Measurements from ENCODE around the gene CEACAM3.

CEACAM3 gene

GRCh38 chr19:41845051-41845590 is 48.7 kb downstream of the CEACAM3 start:
- H2AFZ ChIP-seq (ENCODE audit: low read length), result no peak overlapping the region
- no peak overlapping the region for H3K4me2 ChIP-seq (ENCODE audit: low read depth, low read length)
- no peaks in the 10 kb centered on the region for H3K9me3 ChIP-seq (replicated peaks; ENCODE audit: insufficient read depth, low read length)
- H3K79me2 ChIP-seq (ENCODE audit: low read length), result no peaks in the 10 kb centered on the region
- no peak for DNase-seq
- TF ChIP-seq EZH2phosphoT487 (IDR thresholded peaks at IDR 0.05; ENCODE audit: low read length) (no peak), EZH2 (optimal IDR thresholded peaks at IDR 0.05; ENCODE audit: low read depth, low read length) (no peak)
- H3K4me3 ChIP-seq (ENCODE audit: low read length), result no peak overlapping the region
- H4K20me1 ChIP-seq (ENCODE audit: insufficient read depth, low read length), result no peaks in the 10 kb centered on the region
- H3K27me3 ChIP-seq (replicated peaks; ENCODE audit: insufficient read depth, low read length), result peaks cover 77% of the 10 kb centered on the region
- H3K36me3 ChIP-seq (replicated peaks; ENCODE audit: insufficient read depth, low read length), result no peaks in the 10 kb centered on the region
- no peaks in the 10 kb centered on the region for H3K4me1 ChIP-seq (ENCODE audit: low read length)
- no peak overlapping the region for H3K9ac ChIP-seq (ENCODE audit: low read length)
- no peaks in the 10 kb centered on the region for H3K9me2 ChIP-seq (replicated peaks; ENCODE audit: insufficient read depth, low read length)
- no peak overlapping the region for H3K27ac ChIP-seq (ENCODE audit: low read length)
- no peaks in the 10 kb centered on the region for H3F3A ChIP-seq (ENCODE audit: insufficient read depth, low read length)

DNA sequence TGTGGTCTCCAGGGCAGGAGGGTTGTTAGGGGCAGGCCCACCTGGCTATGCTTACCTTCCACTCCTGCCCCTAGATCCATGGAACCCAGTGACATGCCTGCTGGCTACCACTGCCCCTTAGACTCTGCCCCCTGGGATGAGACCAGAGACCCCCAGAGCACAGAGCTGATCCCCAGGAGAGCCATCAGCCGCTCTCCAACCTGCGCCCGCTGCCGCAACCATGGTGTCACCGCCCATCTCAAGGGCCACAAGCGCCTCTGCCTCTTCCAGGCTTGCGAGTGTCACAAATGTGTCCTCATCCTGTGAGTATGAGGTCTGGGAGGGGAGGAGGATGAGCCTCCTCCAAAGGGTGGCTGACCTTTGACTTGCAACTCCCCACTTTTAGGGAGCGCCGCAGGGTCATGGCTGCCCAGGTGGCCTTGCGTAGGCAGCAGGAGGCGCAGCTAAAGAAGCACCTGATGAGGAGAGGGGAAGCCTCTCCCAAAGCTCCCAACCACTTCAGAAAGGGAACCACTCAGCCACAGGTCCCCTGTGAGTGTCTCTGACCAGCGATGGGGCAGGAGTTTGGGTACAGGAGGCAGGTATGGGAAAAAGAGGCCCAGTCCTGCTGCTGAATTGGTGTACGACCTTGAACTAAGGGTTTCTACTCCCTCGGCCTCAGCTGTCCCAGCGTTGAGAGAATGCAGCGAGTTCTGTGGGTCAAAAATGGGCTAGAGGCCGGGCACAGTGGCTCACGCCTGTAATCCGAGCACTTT is 51.1 kb downstream of the CEACAM3 start:
- Histone ChIP-seq H3K9me2 (replicated peaks; ENCODE audit: insufficient read depth, low read length) (no peaks in the 10 kb centered on the region), H3K79me2 (ENCODE audit: low read length) (no peaks in the 10 kb centered on the region), H3K9ac (ENCODE audit: low read length) (no peak overlapping the region), H4K20me1 (ENCODE audit: insufficient read depth, low read length) (no peaks in the 10 kb centered on the region), H3K9me3 (replicated peaks; ENCODE audit: insufficient read depth, low read length) (no peaks in the 10 kb centered on the region), H2AFZ (ENCODE audit: low read length) (no peak overlapping the region), H3K27me3 (replicated peaks; ENCODE audit: insufficient read depth, low read length) (peaks cover 76% of the 10 kb centered on the region), H3K36me3 (replicated peaks; ENCODE audit: insufficient read depth, low read length) (no peaks in the 10 kb centered on the region), H3K4me2 (ENCODE audit: low read depth, low read length) (no peak overlapping the region), H3K27ac (ENCODE audit: low read length) (no peak overlapping the region), H3K4me3 (ENCODE audit: low read length) (no peak overlapping the region), H3K4me1 (ENCODE audit: low read length) (no peaks in the 10 kb centered on the region), H3F3A (ENCODE audit: insufficient read depth, low read length) (no peaks in the 10 kb centered on the region)
- TF ChIP-seq, protein P1, sequence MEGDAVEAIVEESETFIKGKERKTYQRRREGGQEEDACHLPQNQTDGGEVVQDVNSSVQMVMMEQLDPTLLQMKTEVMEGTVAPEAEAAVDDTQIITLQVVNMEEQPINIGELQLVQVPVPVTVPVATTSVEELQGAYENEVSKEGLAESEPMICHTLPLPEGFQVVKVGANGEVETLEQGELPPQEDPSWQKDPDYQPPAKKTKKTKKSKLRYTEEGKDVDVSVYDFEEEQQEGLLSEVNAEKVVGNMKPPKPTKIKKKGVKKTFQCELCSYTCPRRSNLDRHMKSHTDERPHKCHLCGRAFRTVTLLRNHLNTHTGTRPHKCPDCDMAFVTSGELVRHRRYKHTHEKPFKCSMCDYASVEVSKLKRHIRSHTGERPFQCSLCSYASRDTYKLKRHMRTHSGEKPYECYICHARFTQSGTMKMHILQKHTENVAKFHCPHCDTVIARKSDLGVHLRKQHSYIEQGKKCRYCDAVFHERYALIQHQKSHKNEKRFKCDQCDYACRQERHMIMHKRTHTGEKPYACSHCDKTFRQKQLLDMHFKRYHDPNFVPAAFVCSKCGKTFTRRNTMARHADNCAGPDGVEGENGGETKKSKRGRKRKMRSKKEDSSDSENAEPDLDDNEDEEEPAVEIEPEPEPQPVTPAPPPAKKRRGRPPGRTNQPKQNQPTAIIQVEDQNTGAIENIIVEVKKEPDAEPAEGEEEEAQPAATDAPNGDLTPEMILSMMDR (IDR thresholded peaks at IDR 0.05; ENCODE audit: low read length), result no peak
- TF ChIP-seq EZH2 (optimal IDR thresholded peaks at IDR 0.05; ENCODE audit: low read depth, low read length) (no peak), EZH2phosphoT487 (IDR thresholded peaks at IDR 0.05; ENCODE audit: low read length) (no peak)
- no peak for DNase-seq

DNA sequence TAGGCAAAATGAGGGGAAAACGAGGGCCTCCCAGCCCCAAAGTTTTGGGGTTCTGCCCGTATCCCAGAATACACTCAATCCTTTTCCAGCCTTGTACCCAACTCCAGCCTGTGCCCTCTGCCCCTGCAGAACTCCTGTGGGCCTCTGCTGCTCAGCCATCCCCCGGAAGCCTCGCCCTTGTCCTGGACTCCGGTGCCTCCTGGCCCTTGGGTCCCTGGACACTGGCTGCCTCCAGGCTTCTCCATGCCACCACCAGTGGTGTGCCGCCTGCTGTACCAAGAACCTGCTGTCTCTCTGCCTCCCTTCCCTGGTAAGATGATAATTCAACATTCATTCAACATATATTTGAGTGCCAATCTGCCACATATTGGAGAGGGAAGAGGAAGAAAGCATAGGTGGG is 52.3 kb downstream of the CEACAM3 start:
- no peak for DNase-seq
- Histone ChIP-seq H3K9ac (ENCODE audit: low read length) (no peak overlapping the region), H3K9me3 (replicated peaks; ENCODE audit: insufficient read depth, low read length) (no peaks in the 10 kb centered on the region), H3K9me2 (replicated peaks; ENCODE audit: insufficient read depth, low read length) (no peaks in the 10 kb centered on the region), H3K4me3 (ENCODE audit: low read length) (no peak overlapping the region), H3K27me3 (replicated peaks; ENCODE audit: insufficient read depth, low read length) (peaks cover 76% of the 10 kb centered on the region), H3K4me2 (ENCODE audit: low read depth, low read length) (no peak overlapping the region), H2AFZ (ENCODE audit: low read length) (no peak overlapping the region), H3F3A (ENCODE audit: insufficient read depth, low read length) (no peaks in the 10 kb centered on the region), H3K79me2 (ENCODE audit: low read length) (no peaks in the 10 kb centered on the region), H3K4me1 (ENCODE audit: low read length) (no peaks in the 10 kb centered on the region), H3K27ac (ENCODE audit: low read length) (no peak overlapping the region), H4K20me1 (ENCODE audit: insufficient read depth, low read length) (no peaks in the 10 kb centered on the region), H3K36me3 (replicated peaks; ENCODE audit: insufficient read depth, low read length) (no peaks in the 10 kb centered on the region)
- TF ChIP-seq EZH2phosphoT487 (IDR thresholded peaks at IDR 0.05; ENCODE audit: low read length), result no peak
- TF ChIP-seq, protein P1 (IDR thresholded peaks at IDR 0.05; ENCODE audit: low read length), result no peak

DNA sequence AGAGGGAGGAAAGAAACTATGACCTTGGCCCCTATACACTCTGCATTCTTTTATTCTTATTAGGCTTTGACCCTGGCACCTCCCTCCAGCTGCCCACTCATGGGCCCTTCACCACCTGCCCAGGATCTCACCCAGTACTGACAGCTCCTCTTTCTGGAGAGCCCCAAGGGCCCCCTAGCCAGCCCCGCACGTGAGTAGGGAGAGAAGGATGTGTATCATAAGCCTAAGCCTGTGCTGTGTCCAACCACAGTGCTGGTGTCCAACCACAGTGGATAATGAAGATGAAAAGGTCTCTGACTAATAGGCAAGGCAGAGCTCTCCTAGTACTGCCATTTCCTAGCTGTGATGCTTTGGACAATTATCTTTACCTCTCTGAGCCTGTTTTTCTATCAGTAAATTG is 52.7 kb downstream of the CEACAM3 start:
- Histone ChIP-seq H4K20me1 (ENCODE audit: insufficient read depth, low read length) (no peaks in the 10 kb centered on the region), H3K4me2 (ENCODE audit: low read depth, low read length) (no peak overlapping the region), H3K4me3 (ENCODE audit: low read length) (no peak overlapping the region), H3K27me3 (replicated peaks; ENCODE audit: insufficient read depth, low read length) (peaks cover 76% of the 10 kb centered on the region), H3K9me3 (replicated peaks; ENCODE audit: insufficient read depth, low read length) (no peaks in the 10 kb centered on the region), H3K27ac (ENCODE audit: low read length) (no peak overlapping the region), H2AFZ (ENCODE audit: low read length) (no peak overlapping the region), H3K9me2 (replicated peaks; ENCODE audit: insufficient read depth, low read length) (no peaks in the 10 kb centered on the region), H3K9ac (ENCODE audit: low read length) (no peak overlapping the region), H3K4me1 (ENCODE audit: low read length) (no peaks in the 10 kb centered on the region), H3K79me2 (ENCODE audit: low read length) (no peaks in the 10 kb centered on the region), H3K36me3 (replicated peaks; ENCODE audit: insufficient read depth, low read length) (no peaks in the 10 kb centered on the region), H3F3A (ENCODE audit: insufficient read depth, low read length) (no peaks in the 10 kb centered on the region)
- no peak for TF ChIP-seq EZH2 (optimal IDR thresholded peaks at IDR 0.05; ENCODE audit: low read depth, low read length)
- TF ChIP-seq EZH2phosphoT487 (IDR thresholded peaks at IDR 0.05; ENCODE audit: low read length), result no peak
- DNase-seq, result no peak

Data from MM.1S (cell line).